HCT116 (cell line): ENCODE data around the gene SYNJ1. TPM values are rescaled to one million over a fixed set of nuclear protein-coding genes. Genes with fewer than 3 reads are reported as not detected.

Experiments
- ATAC-seq: fragments of 200-7000 bp; cut with Tn5 transposase; 2 replicates; pipeline ENCODE4 v1.9.1; 2020; ENCODE audit warnings: mild to moderate bottlenecking, moderate library complexity
- BruUV-seq: library from RNA; stranded (reverse); fragments of 400-500 nt; replicated peaks from 2 replicates; lab custom pipeline; 2021; lab: Mats Ljungman, UMichigan
- CTCF ChIA-PET: fragments of 300-600 bp; sonication (Branson Sonifier 250); formaldehyde crosslinking; loops from one replicate; lab custom pipeline; 2021; ENCODE audit warnings: antibody characterized with exemption; lab: Charles Lee
- POLR2A ChIA-PET: fragments of 300-600, 350-600 bp; sonication (Branson Sonifier 250); formaldehyde crosslinking; loops from one replicate; lab custom pipeline; 2021; ENCODE audit warnings: antibody characterized with exemption; lab: Charles Lee
- RAD21 ChIA-PET, 2 experiments: fragments of 300-600 bp; sonication (Branson Sonifier 250); formaldehyde crosslinking; loops; one replicate each; lab custom pipeline; 2023; ENCODE audit warnings: low total read pairs in 2 of 2; ENCODE audit not compliant: uncharacterized antibody in 2 of 2, unreplicated experiment in 2 of 2, low non-redundant PET in 1 of 2; lab: Charles Lee
- DNase-seq: peaks from one replicate; pipeline ENCODE4 v3.0.0-alpha.2; 2010; ENCODE audit warnings: low read depth, low spot score
- H2AFZ ChIP-seq: fragments of 200-600 bp; shearing (Covaris generic), sonication (generic); 2 replicates; pipeline ENCODE4 v1.6.1; 2017; ENCODE audit warnings: low read depth, mixed run types, mixed read lengths, antibody characterized with exemption, low read length; ENCODE audit not compliant: poor library complexity, severe bottlenecking
- H3K27ac ChIP-seq: 2 replicates; pipeline ENCODE4 v1.5.1; 2012; ENCODE audit warnings: low read depth, low read length
- H3K27me3 ChIP-seq: fragments of 200-600 bp; sonication (generic); 2 replicates; pipeline ENCODE4 v1.6.1; 2016; ENCODE audit warnings: mixed run types, low read length, mixed read lengths; ENCODE audit not compliant: insufficient read depth
- H3K36me3 ChIP-seq, 2 experiments: fragments of 200-500 bp in 1 of 2; fragments of 200-600 bp in 1 of 2; sonication (Bioruptor generic) in 1 of 2; sonication (generic) in 1 of 2; 2 replicates each; pipeline versions ENCODE4 v1.5.1 to v1.6.1; 2014 to 2016; ENCODE audit warnings: low read length in 2 of 2, inconsistent platforms in 1 of 2, mixed read lengths in 1 of 2, mixed run types in 1 of 2; ENCODE audit not compliant: insufficient read depth in 2 of 2, control insufficient read depth in 1 of 2
- H3K4me1 ChIP-seq, 2 experiments: fragments of 200-600 bp in 1 of 2; sonication (generic) in 1 of 2; 2 replicates each; pipeline versions ENCODE4 v1.5.1 to v1.6.1; 2012 to 2017; ENCODE audit warnings: low read length in 2 of 2, inconsistent platforms in 1 of 2, mild to moderate bottlenecking in 1 of 2, mixed read lengths in 1 of 2, mixed run types in 1 of 2, moderate library complexity in 1 of 2; ENCODE audit not compliant: insufficient read depth in 2 of 2, control insufficient read depth in 1 of 2
- H3K4me2 ChIP-seq: fragments of 200-600 bp; sonication (generic); 2 replicates; pipeline ENCODE4 v1.6.1; 2017; ENCODE audit warnings: mixed run types, low read length, mixed read lengths
- H3K4me3 ChIP-seq, 2 experiments: fragments of 200-600 bp in 1 of 2; sonication (generic) in 1 of 2; replicated peaks in 1 of 2; 2 replicates each; pipeline ENCODE4 v1.5.1; 2011 to 2016; ENCODE audit warnings: low read length in 2 of 2, control low read depth in 1 of 2, low read depth in 1 of 2, mild to moderate bottlenecking in 1 of 2, mixed read lengths in 1 of 2, mixed run types in 1 of 2
- H3K79me2 ChIP-seq: fragments of 200-600 bp; sonication (generic); 2 replicates; pipeline ENCODE4 v1.6.1; 2017; ENCODE audit warnings: mild to moderate bottlenecking, mixed run types, low read length, moderate library complexity, mixed read lengths; ENCODE audit not compliant: insufficient read depth
- H3K9ac ChIP-seq: fragments of 200-600 bp; sonication (generic); 2 replicates; pipeline ENCODE4 v1.6.1; 2016; ENCODE audit warnings: low read length, mixed read lengths
- H3K9me2 ChIP-seq: fragments of 200-600 bp; sonication (generic), shearing (Covaris generic); 2 replicates; pipeline ENCODE4 v1.6.1; 2017; ENCODE audit warnings: mixed run types, mild to moderate bottlenecking, moderate library complexity; ENCODE audit not compliant: insufficient read depth
- H3K9me3 ChIP-seq, 2 experiments: fragments of 200-500 bp in 1 of 2; fragments of 200-600 bp in 1 of 2; sonication (Bioruptor generic) in 1 of 2; sonication (generic) in 1 of 2; 2 replicates each; pipeline ENCODE4 v1.6.1; 2014 to 2017; ENCODE audit warnings: low read length in 2 of 2, mixed read lengths in 2 of 2, inconsistent platforms in 1 of 2, low read depth in 1 of 2, mild to moderate bottlenecking in 1 of 2, mixed run types in 1 of 2, moderate library complexity in 1 of 2; ENCODE audit not compliant: control insufficient read depth in 1 of 2, insufficient read depth in 1 of 2
- H4K20me1 ChIP-seq: fragments of 200-600 bp; sonication (generic), shearing (Covaris generic); 2 replicates; pipeline ENCODE4 v1.6.1; 2017; ENCODE audit warnings: mixed run types, mild to moderate bottlenecking, moderate library complexity; ENCODE audit not compliant: insufficient read depth
- CBX3 ChIP-seq: IDR thresholded peaks from 2 replicates; pipeline ENCODE4 v1.6.1; 2012; ENCODE audit warnings: low read depth
- EGR1 ChIP-seq: IDR thresholded peaks from 2 replicates; pipeline ENCODE4 v1.6.1; 2012; ENCODE audit warnings: low read depth
- EZH2phosphoT487 ChIP-seq: fragments of 200-600 bp; IDR thresholded peaks from 2 replicates; pipeline ENCODE4 v1.6.1; 2018; ENCODE audit warnings: antibody characterized with exemption, borderline replicate concordance
- POLR2A ChIP-seq: IDR thresholded peaks from 2 replicates; pipeline ENCODE4 v1.7.0; 2011; ENCODE audit warnings: borderline replicate concordance; ENCODE audit not compliant: insufficient read depth, insufficient read length; ENCODE audit errors: extremely low read depth
- POLR2AphosphoS5 ChIP-seq: IDR thresholded peaks from 2 replicates; pipeline ENCODE4 v1.6.1; 2011; ENCODE audit warnings: mild to moderate bottlenecking, low read depth, low read length, moderate library complexity
- RAD21 ChIP-seq: IDR thresholded peaks from 2 replicates; pipeline ENCODE4 v1.6.1; 2012; ENCODE audit warnings: low read depth, mild to moderate bottlenecking
- SIN3A ChIP-seq: IDR thresholded peaks from 2 replicates; pipeline ENCODE4 v1.6.1; 2012; ENCODE audit warnings: low read depth
- SRF ChIP-seq: IDR thresholded peaks from 2 replicates; pipeline ENCODE4 v1.6.1; 2012; ENCODE audit warnings: low read depth
- TCF7L2 ChIP-seq: IDR thresholded peaks from 2 replicates; pipeline ENCODE4 v1.7.0; 2011; ENCODE audit warnings: borderline replicate concordance, inconsistent platforms; ENCODE audit not compliant: insufficient read depth, insufficient read length; ENCODE audit errors: extremely low read depth
- YY1 ChIP-seq: IDR thresholded peaks from 2 replicates; pipeline ENCODE4 v1.6.1; 2011; ENCODE audit warnings: low read length, low read depth, moderate library complexity, mild to moderate bottlenecking; ENCODE audit not compliant: insufficient replicate concordance; ENCODE audit errors: extremely low read depth
- ZFX ChIP-seq: fragments of 450-650 bp; IDR thresholded peaks from 2 replicates; pipeline ENCODE4 v1.6.1; 2017
- ZNF274 ChIP-seq: fragments of 200-500 bp; sonication (Bioruptor generic); IDR thresholded peaks from 2 replicates; pipeline ENCODE4 v1.6.1; 2014; ENCODE audit warnings: mild to moderate bottlenecking, low read depth, low read length, inconsistent platforms
- intact Hi-C: fragments of 100-400 bp; cut with micrococcal nuclease; formaldehyde crosslinking; loops from 2 replicates; pipeline ENCODE4 v1.10.0; 2022
- total RNA-seq: library from RNA; stranded (reverse); gene quantifications from one replicate; pipeline ENCODE4 v1.2.1, GENCODE V29; 2021; ENCODE audit not compliant: unreplicated experiment
- TF ChIP-seq, protein P1 (sequence below): IDR thresholded peaks from 2 replicates; pipeline ENCODE4 v1.6.1; 2012

The SYNJ1 gene
- total RNA-seq, 1 experiment from 2014 or later = 7.2 TPM

DNA sequence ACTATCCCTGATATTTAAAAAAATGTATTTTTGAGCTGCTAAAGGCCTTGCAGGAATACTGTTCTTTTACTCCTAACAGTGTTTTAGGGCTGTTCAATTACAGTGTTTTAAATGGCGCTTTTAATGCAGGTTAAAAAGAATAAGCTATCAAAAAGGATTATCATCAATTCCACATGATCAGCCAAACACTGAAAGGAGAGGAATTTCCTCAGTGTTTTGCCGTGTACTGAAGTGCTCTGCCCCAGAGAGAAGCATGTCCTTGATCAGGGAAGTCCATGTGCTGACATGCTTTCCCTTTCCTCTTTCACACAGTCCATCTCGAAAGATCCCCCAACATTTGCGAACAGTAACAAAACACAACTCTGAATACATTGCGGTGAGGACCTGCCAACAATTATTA is 119.0 kb downstream of the SYNJ1 start:
- POLR2A ChIA-PET = no interaction called here
- Histone ChIP-seq H3K4me2 (no peak overlapping the region), H3K9ac (no peak overlapping the region), H3K4me3 (no peak overlapping the region), H3K9me2 (no peaks in the 10 kb centered on the region), H3K36me3 (peaks cover 11 to 40% of the 10 kb centered on the region in 2 experiments; a peak in 3 of 4 replicates), H3K27ac (no peak overlapping the region), H2AFZ (no peak overlapping the region), H4K20me1 (no peaks in the 10 kb centered on the region), H3K4me1 (peaks cover 6 to 12% of the 10 kb centered on the region in 2 experiments), H3K9me3 (no peaks in the 10 kb centered on the region), H3K27me3 (no peaks in the 10 kb centered on the region), H3K79me2 (peaks cover 31% of the 10 kb centered on the region)
- intact Hi-C loops = no loop called here
- RAD21 ChIA-PET = interaction anchor here in 1 of 2 experiments (0.7 kb wide), 1 partner anchor 205 kb away, joined by 3 read pairs; no protein-coding TSS in a partner anchor
- CTCF ChIA-PET = no interaction called here
- DNase-seq = no peak
- BruUV-seq = no TSS peak
- TF ChIP-seq ZNF274 (no peak), TCF7L2 (no peak)
- no peak for ATAC-seq

DNA sequence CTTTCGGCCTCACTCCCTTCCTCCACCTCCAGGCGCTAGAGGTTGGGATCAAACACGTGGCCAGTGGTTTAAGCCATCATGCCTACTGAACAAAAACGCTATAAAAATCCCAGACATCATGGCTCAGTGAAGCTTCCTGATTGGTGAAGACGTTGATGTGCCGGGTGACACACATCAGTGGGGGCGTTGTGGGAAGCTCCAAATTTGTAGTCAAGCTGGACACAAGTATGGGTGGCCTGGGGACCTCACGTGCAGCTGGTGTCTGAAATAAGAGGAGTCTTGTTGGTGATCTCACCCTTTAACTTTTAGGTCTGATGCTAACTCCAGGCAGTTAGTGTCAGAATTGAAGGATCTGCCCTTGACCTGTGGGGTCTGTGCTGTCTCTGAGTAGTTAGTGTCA is 122.3 kb downstream of the SYNJ1 start:
- Histone ChIP-seq H3K9ac (no peak overlapping the region), H3K9me3 (no peaks in the 10 kb centered on the region), H3K4me1 (peaks cover 2% of the 10 kb centered on the region in 2 experiments; a peak in 3 of 4 replicates), H3K36me3 (peaks cover 32 to 58% of the 10 kb centered on the region in 2 experiments; a peak in 3 of 4 replicates), H2AFZ (no peak overlapping the region), H3K4me2 (no peak overlapping the region), H3K79me2 (peaks cover 17% of the 10 kb centered on the region), H3K9me2 (no peaks in the 10 kb centered on the region), H3K4me3 (no peak overlapping the region), H3K27ac (no peak overlapping the region), H3K27me3 (no peaks in the 10 kb centered on the region), H4K20me1 (no peaks in the 10 kb centered on the region)
- DNase-seq (no peak), ATAC-seq (no peak)
- CTCF ChIA-PET = no interaction called here
- BruUV-seq = no TSS peak
- POLR2A ChIA-PET = no interaction called here
- RAD21 ChIA-PET = no interaction called here
- intact Hi-C loops = no loop called here
- TF ChIP-seq, protein P1, sequence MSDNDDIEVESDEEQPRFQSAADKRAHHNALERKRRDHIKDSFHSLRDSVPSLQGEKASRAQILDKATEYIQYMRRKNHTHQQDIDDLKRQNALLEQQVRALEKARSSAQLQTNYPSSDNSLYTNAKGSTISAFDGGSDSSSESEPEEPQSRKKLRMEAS = no peak
- TF ChIP-seq ZNF274 = no peak
- no peak for TF ChIP-seq SIN3A
- TF ChIP-seq CBX3 = no peak
- no peak for TF ChIP-seq EZH2phosphoT487
- no peak for TF ChIP-seq TCF7L2
- no peak for TF ChIP-seq SRF
- TF ChIP-seq EGR1 = no peak
- TF ChIP-seq POLR2A = no peak
- TF ChIP-seq ZFX = no peak
- no peak for TF ChIP-seq YY1
- TF ChIP-seq RAD21 = no peak
- TF ChIP-seq POLR2AphosphoS5 = no peak
